GM18508 (cell line): Measurements from ENCODE around the gene SMAD6.
"Not testable (repeated sequence)": the region's sequence is repeated elsewhere in the genome, so short reads cannot be mapped to it uniquely, and the experiment has no call there.

Experiments used
- ATAC-seq: cut with Tn5 transposase; IDR thresholded peaks from one replicate; pipeline ENCODE4 v1.9.1; 2021; ENCODE audit warnings: moderate number of reproducible peaks; ENCODE audit not compliant: insufficient read depth, unreplicated experiment

The SMAD6 gene

DNA sequence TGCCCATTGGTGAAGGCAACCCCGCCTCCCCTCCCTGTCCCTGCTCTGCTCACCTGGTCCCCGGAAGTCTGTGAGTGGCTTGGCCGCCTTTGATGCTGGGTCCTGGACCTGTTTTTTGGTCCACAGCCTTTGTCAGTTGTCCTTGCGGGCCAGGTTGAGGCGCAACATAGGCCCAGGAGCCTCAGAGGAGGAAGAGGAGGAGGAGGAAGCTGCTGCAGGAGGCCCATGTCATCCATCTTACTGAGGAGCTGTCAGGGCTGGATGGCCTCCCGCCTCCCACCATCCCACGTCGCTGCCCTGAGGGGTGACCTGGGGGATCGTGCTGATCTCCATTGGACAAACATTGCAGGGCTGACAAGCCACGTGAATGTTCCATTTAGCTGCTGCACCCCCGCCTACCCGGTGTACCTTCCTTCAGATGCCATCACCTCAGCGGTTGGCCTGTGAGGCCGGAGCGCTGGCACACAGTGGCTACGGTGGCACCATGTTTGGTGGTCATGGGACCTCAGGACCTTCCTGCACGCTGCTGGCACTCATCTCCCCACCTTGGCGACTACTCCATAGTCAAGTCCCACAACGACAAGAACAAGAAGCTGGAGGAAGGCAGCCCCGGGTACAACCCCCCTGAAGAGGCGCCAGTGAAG is 106.3 kb downstream of the SMAD6 start:
- ATAC-seq, result no peak

DNA sequence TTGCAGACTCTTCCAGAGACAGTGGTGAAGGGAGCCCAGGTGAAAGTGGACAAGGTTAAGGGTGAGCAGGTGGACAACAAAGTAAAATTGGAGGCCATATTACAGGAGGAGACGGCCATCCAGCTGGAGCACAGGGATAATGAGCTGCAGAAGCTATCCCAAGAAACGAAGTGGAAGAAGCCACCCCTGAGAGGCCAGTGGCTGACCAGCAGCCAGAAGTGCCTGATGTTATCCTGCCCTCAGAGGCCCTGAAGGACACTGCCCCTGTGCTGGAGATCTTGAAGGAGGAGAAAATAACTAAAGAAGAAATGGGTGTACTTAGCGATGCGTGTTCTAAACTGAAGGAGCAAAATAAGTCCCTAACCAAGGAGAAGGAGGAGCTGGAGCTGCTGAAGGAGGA is 107.6 kb downstream of the SMAD6 start:
- ATAC-seq, result no peak

DNA sequence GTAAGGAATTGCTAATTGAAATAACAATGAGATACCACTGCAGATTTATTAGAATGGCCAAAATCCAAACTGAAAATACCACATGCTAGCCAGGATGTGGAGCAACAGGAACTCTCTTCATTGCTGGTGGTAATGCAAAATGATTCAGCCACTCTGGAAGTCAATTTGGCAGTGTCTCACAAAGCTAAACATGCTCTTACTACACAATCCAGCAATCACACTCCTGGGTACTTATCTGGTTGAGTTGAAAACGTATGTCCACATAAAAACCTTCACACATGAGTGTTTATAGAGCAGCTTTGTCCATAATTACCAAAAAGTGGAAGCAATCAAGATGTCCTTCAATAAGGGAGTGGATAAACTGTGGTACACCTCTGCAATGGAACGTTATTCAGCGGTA is 113.3 kb downstream of the SMAD6 start:
- ATAC-seq, result no peak

DNA sequence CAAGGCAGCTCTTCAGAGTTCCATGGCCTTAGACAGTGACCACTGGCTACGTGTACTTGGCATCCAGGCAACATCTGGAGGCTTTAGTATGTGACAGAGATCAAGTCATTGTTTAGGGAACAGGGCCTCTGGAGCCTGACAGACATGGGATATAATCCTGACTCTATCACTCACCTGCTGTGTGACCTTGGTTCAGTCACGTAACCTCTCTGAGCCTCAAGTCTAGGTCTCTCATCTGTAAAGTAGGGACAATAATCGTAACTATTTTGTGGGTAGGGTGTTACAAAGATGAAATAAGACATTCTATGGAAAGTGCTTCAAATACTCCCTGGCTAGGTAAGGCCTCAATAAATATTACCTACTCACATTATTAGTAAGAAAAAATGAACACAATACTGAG is 114.2 kb downstream of the SMAD6 start:
- ATAC-seq, result no peak

DNA sequence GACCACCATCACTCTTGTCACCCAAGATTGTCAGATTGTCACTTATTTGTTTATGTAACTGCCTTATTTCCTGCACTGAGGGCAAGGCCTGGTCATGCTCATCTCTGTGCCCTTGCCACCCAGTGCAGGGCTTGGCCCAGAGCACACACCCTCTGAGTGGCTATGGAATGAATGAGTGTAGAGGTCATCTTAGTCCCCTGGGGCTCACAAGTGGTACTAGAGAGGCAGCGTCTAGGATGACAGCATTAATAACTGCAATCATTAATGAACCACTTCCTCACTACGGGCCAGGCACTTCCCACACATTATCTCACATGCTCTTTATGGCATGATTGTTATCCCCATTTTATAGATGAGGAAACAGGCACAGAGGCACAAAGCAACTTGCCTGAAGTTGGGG is 117.0 kb downstream of the SMAD6 start:
- ATAC-seq, result no peak

DNA sequence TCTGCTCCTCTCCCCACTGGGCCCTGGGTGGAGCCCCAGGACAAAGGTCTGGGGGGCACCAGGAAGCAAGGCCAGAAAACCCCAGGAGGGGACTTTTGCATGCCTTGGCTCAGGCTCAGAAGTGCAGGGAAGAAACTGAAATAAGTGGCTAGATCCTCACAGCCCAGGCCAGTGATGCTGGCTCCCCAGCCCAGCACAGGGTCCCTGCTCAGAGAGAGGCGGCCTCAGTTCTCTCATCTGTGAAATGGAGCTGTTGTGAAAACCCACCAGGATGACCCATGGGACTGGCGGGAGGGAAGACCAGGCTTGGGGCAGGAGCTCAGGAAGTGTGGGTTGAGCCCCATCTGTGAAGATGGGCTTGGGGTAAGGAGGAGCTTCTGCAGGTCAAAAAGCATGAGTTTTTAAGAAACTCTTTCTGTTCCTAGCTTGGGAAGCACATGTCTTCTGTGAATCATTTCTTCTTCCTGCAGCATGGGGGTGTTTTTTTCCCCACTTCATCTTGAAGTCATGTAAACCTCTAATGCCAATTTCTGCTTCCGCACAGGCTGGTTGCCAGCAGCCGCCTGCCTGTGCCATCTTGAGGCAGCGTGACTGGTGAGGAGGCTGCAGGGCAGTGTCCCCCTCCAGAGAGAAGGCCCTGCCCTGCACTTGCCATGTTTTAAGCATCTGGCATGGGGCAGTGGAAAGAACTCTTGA is 118.6 kb downstream of the SMAD6 start:
- ATAC-seq, result no peak

DNA sequence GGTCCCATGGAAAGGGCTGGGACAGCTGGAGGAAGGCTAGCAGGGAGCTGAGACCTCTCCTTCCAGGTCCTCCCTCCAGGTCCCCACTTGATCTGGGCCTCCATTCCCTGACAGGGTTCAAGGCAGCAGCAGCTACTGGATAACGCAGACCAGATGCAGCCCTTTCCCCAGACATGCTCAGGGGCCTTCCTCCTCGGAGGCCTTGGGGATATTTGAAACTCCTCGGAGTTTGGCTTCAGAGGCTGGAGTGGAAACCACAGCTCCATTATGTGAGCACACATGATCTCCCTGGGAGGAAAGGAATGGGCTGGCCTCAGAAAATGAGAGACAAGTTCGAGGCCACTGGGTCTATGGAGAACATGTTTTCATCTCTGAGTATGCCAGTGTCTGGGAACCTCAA is 119.3 kb downstream of the SMAD6 start:
- no peak for ATAC-seq

DNA sequence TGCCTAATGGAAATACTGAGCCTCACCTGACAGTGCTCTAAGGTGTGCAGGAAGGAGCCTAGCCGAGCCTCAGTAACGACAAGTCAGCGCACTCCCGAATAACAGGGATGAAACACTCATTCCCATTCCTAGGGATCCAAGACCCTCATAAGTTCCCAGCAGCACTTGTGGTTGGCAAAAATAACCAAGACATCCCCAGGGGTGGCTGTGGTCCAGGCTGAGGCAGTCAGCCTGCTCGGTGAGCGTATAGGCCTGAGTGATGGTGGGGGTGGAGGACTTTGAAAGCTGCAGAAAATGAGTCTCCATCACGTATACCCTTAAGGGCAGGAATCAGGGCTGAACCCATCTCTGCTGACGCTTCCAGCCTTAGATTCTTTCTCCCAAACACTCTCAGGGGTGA is 120.1 kb downstream of the SMAD6 start:
- no peak for ATAC-seq

DNA sequence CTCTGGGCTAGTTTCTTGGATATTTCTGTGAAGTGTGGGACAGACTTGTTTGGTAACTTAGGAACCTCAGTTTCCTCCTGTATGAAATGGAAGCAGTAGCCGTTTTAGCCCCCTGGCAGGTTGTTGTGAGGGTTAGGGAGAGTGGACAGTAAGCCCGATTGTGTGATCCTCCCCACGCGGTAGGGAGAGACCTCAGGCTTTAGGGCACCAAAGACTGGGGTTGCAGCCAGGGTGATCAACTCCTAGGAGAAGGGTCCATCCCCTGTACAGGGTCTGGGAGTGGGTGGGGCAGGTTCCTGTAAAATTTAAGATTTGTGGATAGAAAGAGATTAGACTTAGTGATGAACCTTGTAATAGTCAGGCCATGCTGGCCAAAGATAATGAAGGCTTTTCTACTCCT is 120.5 kb downstream of the SMAD6 start:
- ATAC-seq, result no peak

DNA sequence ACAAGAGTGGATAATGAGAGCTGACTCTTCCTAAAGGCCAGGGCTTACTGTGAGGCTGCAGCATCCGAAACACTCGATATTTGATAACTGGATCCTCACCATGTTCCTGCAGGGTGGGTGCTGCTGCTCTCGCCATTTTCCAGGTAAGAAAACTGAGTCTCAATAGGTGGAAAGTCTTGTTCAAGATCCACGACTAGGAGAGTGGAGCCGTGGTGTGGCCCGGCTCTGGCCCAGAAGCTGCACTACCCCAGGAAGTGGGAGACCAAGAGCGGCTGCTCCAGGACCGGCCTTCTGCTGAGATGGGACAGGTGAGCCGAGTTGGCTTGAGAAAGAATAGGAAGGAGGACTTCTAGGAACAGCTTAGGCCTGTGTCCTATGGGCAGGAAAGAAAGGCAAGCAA is 121.6 kb downstream of the SMAD6 start:
- no peak for ATAC-seq

DNA sequence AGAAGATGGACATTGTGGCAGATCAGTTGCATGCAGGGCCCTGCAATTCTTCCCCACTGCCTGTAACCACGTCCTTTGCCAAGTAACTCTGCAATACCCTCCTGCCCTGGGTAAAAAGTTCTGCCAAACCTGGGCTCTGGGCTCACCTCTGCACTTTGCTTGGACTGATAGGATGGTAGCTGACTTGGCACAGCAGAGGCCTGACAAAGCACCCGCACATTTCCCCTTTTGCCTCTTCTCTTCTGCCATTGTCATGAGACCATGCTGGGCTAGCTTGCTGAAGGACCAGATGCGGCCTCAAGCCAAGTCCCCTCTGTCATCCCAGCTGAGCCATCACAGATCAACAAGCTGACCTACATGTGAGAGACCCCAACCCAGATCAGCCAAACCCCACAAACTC is 122.4 kb downstream of the SMAD6 start:
- no peak for ATAC-seq

DNA sequence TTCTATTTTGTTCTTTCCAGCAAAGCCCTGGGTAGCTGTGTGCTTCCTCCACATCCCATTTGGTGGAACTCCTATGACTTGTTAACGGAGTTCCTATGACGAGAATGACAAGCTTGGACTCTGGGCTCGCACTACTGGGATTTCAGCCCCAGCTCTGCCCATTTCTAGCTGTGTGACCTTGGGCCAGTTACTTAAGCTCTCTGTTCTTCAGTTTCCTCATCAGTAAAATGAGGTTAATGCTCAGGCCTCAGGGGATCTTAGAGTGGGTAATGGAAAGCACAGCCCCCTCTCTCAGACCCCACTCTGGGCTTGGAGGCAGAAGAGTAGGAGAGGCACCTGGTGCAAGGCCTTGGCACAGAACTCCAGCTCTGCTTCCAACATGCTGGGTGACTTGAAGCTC is 123.1 kb downstream of the SMAD6 start:
- no peak for ATAC-seq

DNA sequence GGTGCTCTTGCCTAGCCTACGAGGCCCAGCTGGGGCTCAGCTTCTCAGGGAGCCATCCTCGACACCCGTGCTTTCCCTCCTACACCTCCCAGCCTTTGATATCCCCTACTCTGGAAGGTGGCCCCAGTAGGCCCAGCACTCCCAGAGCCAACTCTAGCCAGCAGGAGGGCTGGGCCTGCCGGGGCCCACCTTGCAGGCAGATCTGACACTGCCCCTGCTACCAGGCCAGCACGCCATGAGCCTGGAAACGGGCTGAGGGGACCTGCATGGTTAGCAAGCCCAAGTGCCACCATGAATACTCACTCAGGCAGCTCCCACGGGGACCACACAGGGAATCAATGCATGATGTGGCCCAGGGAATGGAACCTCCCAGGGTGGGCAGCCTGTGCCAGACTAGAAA is 123.7 kb downstream of the SMAD6 start:
- no peak for ATAC-seq

DNA sequence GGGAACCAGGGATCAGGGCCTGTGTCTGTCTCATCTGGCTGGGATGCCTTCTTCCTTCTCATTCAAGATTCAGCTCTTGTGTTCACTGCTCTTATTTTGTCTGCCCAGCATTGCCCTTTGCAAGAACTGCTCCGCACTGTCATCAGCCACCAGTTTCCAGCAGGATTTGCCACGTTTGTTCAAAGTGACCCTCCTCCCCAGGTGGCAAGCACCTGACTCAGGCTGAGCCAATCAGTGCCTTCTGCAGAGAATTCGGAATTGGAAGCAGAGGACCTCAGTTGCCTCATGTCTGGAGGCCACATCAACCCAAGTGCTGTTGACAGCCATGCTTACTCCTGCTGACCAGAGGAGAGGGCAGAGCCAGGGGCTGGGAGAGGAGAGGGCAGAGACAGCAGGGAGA is 124.5 kb downstream of the SMAD6 start:
- no peak for ATAC-seq

DNA sequence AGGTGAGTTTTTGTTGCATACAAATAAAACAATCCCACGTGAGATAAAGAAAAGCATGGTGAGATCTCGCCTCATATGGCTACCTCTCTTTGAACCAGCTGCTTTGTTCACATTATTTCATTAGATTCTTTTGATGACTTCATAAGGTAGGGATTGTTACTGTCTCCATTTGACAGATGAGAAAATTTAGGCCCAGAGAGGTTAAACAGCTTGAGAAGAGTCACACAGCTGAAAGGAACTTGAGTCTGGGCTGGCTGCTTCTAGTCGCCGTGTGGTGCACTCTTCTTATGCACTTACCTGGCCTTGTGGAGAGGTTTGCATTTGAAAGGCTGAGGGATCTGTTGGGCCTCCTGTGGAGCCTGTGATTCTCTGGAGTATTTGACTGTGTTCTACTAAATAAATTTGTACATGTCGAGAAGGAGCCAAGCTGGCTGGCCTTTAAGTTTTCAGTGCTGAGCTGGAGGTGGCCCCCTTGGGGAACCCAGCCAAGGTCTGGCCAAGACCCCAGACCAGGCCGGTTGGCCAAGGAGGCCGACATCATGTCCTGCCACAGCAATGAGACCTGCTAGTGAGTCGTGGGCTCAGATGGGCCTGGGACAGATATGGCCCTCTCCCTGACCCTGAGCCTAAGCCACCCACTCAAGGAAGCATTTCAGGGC is 125.1 kb downstream of the SMAD6 start:
- ATAC-seq, result no peak

DNA sequence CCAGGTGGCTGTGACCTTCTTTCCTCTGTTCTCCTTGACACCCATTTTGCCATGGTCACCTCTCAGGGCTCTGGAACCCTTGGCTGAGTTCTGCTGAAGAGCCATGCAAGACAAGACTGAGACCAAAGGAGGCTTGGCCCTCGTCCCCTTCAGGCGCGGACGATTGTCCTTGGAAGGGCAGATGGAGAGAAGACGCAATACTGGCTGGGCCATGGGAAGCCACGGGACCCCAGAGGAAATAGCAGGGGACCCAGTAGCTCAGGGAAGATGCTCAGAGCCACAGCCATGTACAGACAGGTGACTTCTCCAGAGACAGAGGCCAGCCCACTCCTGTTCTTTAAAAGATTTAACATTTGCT is 125.6 kb downstream of the SMAD6 start:
- no peak for ATAC-seq

DNA sequence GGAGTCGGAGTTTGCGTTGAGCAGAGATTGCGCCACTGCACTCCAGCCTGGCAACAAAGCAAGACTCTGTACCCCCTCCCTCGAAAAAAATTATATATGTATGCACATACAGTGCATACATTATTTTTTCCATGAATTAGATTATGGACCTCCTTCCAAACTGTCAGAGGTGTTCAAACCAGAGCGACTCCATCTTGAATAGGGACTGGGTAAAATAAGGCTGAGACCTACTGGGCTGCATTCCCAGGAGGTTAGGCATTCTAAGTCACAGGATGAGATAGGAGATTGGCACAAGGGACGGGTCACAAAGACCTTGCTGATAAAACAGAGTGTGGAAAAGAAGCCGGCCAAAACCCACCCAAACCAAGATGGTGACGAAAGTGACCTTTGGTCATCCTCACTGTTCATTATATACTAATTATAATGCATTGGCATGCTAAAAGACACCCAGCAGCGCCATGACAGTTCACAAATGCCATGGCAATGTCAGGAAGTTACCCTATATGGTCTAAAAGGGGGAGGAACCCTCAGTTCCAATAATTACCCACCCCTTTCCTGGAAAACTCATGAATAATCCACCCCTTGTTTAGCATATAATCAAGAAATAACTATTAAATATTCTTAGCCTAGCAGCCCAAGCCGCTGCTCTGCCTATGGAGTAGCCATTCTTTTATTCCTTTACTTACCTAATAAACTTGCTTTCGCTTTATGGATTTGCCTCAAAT is 126.9 kb downstream of the SMAD6 start:
- ATAC-seq, result not testable (repeated sequence)

DNA sequence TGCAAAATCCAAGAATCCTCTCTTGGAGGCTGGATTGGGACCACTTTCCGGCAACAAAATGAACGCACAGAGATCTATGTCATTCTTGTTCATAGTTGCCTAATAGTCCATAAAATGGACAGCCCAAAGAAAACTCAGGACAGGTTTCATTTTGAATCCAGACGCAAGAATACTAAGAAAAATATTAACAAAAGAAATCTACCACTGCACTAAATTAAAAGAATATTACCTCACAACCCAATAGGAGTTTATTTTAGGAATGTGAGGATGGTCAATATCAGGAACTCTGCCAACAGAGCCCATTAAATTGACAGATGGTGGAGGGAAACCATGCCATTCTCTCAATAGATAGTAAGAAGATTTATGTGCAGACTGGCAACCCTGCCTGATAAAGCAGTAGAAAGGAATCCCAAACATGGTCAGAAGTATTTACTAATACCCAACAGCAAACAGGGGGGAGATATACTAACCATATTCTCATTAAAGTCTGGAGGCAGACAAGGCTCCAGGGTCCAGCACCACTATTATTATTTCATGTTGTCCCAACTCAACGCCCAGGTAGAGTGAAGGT is 127.6 kb downstream of the SMAD6 start:
- ATAC-seq, result no peak

DNA sequence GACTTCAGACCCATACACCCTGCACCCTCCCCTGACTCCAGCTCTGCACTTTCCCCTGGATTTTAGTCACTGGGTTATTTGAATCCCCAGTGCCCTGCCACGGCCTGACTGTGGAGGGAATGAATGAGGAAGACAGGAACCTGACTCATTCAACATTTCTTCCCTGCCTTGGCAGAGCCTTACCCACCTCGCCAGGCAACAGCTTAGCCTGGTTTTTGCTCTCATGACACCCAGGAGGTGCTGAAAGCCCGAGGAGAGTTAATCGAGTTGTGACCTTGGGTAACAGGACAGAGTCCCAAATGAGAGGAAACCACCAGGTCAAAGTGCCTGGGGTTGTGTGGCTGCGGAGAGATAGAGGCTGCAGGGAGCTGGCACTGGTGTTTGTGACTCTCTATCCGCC is 128.3 kb downstream of the SMAD6 start:
- no peak for ATAC-seq

DNA sequence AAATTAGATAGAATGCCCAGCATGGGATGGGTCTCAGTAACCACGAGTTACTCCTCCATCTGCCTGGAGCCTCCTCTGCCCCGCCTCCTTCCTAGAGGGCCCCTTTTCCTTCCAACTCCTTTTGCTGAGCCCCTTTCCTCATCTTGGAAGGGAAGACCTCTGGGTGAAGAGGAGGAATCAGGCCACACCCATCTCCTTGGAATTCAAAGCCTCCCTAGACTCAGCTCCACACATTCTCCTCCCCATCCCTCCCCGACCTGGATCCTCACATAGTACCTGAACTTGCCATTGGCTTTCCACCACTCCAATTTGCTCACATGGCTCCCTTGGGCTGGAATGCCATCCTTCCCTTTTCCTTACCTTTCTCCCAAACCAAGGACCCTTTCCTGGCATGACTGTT is 128.8 kb downstream of the SMAD6 start:
- ATAC-seq, result no peak

DNA sequence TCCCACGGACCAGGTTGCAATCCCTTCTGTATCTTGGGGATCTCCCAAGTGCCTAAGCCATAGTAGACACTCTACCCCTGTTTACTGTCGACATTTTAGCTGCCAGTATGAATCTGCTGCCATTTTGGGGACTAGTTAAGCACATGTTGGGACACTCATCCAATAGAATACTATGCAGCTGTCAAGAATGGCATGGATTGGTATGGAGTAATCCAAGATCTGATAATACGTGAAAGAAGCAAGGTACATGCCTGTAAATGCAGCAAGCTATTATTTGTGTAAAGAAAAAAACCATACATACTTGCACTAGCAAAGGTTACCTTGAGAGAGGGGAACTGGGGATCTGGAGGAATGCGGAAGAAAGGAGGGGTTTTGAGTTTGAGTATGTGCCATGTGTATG is 129.3 kb downstream of the SMAD6 start:
- ATAC-seq, result no peak
